H1 (cell line): ENCODE data around the gene RCAN3. TPM values are rescaled to one million over a fixed set of nuclear protein-coding genes. Genes with fewer than 3 reads are reported as not detected.

Experiments used
- CTCF ChIA-PET: fragments of 300-600 bp; sonication (Branson Sonifier 250); formaldehyde crosslinking; loops from one replicate; lab custom pipeline; 2021; ENCODE audit not compliant: partially characterized antibody; lab: Charles Lee
- POLR2A ChIA-PET: fragments of 300-600 bp; sonication (Branson Sonifier 250); formaldehyde crosslinking; loops from one replicate; lab custom pipeline; 2021; ENCODE audit warnings: inconsistent platforms; ENCODE audit not compliant: partially characterized antibody; lab: Charles Lee
- DNase-seq, 2 experiments: peaks; one replicate each; pipeline versions ENCODE4 v3.0.0 to v3.0.0-alpha.2; 2010 to 2022; ENCODE audit warnings: low spot score in 2 of 2, low read depth in 1 of 2, mixed read lengths in 1 of 2
- FAIRE-seq: peaks from 2 replicates; lab custom pipeline; 2011; peaks lifted over from hg19 to GRCh38; lab: Jason Lieb, UNC
- H2AFZ ChIP-seq: 2 replicates; pipeline ENCODE4 v1.8.1; 2012; ENCODE audit warnings: low read length, inconsistent platforms
- H2AK5ac ChIP-seq: 2 replicates; pipeline ENCODE4 v1.6.1; 2013; ENCODE audit warnings: low read depth, low read length
- H2BK120ac ChIP-seq: replicated peaks from 2 replicates; pipeline ENCODE3; 2013; ENCODE audit warnings: low read depth, low read length, inconsistent platforms
- H2BK12ac ChIP-seq: 2 replicates; pipeline ENCODE4 v1.6.1; 2013; ENCODE audit warnings: low read depth, low read length
- H2BK15ac ChIP-seq: 2 replicates; pipeline ENCODE4 v1.6.1; 2013; ENCODE audit warnings: low read length
- H2BK20ac ChIP-seq: 2 replicates; pipeline ENCODE4 v1.6.1; 2013; ENCODE audit warnings: low read length
- H2BK5ac ChIP-seq: 2 replicates; pipeline ENCODE4 v1.6.1; 2013; ENCODE audit warnings: low read depth, low read length
- H3K14ac ChIP-seq: 2 replicates; pipeline ENCODE4 v1.6.1; 2013; ENCODE audit warnings: inconsistent platforms; ENCODE audit not compliant: insufficient read length
- H3K18ac ChIP-seq: 2 replicates; pipeline ENCODE4 v1.6.1; 2013; ENCODE audit warnings: low read length; ENCODE audit errors: extremely low read depth
- H3K23ac ChIP-seq: 2 replicates; pipeline ENCODE4 v1.6.1; 2013; ENCODE audit warnings: inconsistent platforms; ENCODE audit not compliant: insufficient read length
- H3K23me2 ChIP-seq: 2 replicates; pipeline ENCODE4 v1.6.1; 2013; ENCODE audit warnings: low read depth, low read length
- H3K27ac ChIP-seq: 2 replicates; pipeline ENCODE4 v1.6.1; 2011; ENCODE audit warnings: low read depth, low read length, inconsistent platforms
- H3K27me3 ChIP-seq, 4 experiments: replicated peaks in 1 of 4; 1 replicate in 1 of 4; 2 replicates in 3 of 4; pipeline versions ENCODE4 v1.6.1 to v1.8.1; 2011 to 2013; ENCODE audit warnings: low read length in 3 of 4, mild to moderate bottlenecking in 3 of 4, inconsistent platforms in 2 of 4, mixed read lengths in 2 of 4, moderate library complexity in 1 of 4; ENCODE audit not compliant: control insufficient read depth in 3 of 4, insufficient read depth in 3 of 4; ENCODE audit errors: extremely low read depth in 1 of 4
- H3K36me3 ChIP-seq, 4 experiments: 2 replicates each; pipeline versions ENCODE4 v1.6.1 to v1.8.1; 2011 to 2013; ENCODE audit warnings: mild to moderate bottlenecking in 4 of 4, low read length in 3 of 4, moderate library complexity in 2 of 4, control low read depth in 1 of 4, inconsistent platforms in 1 of 4; ENCODE audit not compliant: insufficient read depth in 4 of 4, control insufficient read depth in 2 of 4
- H3K4ac ChIP-seq: replicated peaks from 2 replicates; pipeline ENCODE3; 2013; ENCODE audit warnings: low read length, low read depth, mixed read lengths, inconsistent platforms; ENCODE audit not compliant: insufficient read length
- H3K4me1 ChIP-seq, 4 experiments: replicated peaks in 1 of 4; 1 replicate in 1 of 4; 2 replicates in 3 of 4; pipeline versions ENCODE4 v1.6.1 to v1.8.1; 2011 to 2013; ENCODE audit warnings: low read length in 3 of 4, inconsistent platforms in 2 of 4, mixed read lengths in 1 of 4; ENCODE audit not compliant: insufficient read depth in 4 of 4, control insufficient read depth in 3 of 4
- H3K4me2 ChIP-seq, 2 experiments: 2 replicates each; pipeline versions ENCODE4 v1.6.1 to v1.8.1; 2011 to 2013; ENCODE audit warnings: low read depth in 2 of 2, low read length in 2 of 2, control low read depth in 1 of 2, inconsistent platforms in 1 of 2, mild to moderate bottlenecking in 1 of 2; ENCODE audit not compliant: insufficient read depth in 1 of 2
- H3K4me3 ChIP-seq, 4 experiments: fragments of 200-600, 300-600 bp in 1 of 4; sonication (generic), shearing (Covaris generic), sonication (Bioruptor Twin) in 1 of 4; 2 replicates each; pipeline versions ENCODE4 v1.5.1 to v1.8.1; 2011 to 2016; ENCODE audit warnings: low read length in 4 of 4, low read depth in 3 of 4, control low read depth in 2 of 4, inconsistent platforms in 2 of 4, mild to moderate bottlenecking in 2 of 4, mixed read lengths in 1 of 4, moderate library complexity in 1 of 4; ENCODE audit not compliant: insufficient read depth in 2 of 4; ENCODE audit errors: extremely low read depth in 1 of 4
- H3K56ac ChIP-seq: replicated peaks from 2 replicates; pipeline ENCODE3; 2013; ENCODE audit warnings: low read depth, mild to moderate bottlenecking, mixed read lengths, low read length, inconsistent platforms; ENCODE audit not compliant: insufficient read length
- H3K79me1 ChIP-seq: 2 replicates; pipeline ENCODE4 v1.6.1; 2013; ENCODE audit warnings: low read depth, low read length, control low read depth
- H3K79me2 ChIP-seq, 2 experiments: 2 replicates each; pipeline versions ENCODE4 v1.6.1 to v1.8.1; 2012 to 2013; ENCODE audit warnings: low read length in 2 of 2, mild to moderate bottlenecking in 2 of 2, inconsistent platforms in 1 of 2; ENCODE audit not compliant: insufficient read depth in 2 of 2, control insufficient read depth in 1 of 2
- H3K9ac ChIP-seq, 4 experiments: replicated peaks in 1 of 4; 1 replicate in 1 of 4; 2 replicates in 3 of 4; pipeline versions ENCODE4 v1.6.1 to v1.8.1; 2011 to 2013; ENCODE audit warnings: low read depth in 3 of 4, low read length in 3 of 4, control low read depth in 2 of 4, mild to moderate bottlenecking in 2 of 4, moderate library complexity in 2 of 4, inconsistent platforms in 1 of 4; ENCODE audit errors: extremely low read depth in 1 of 4
- H3K9me3 ChIP-seq, 2 experiments: 2 replicates each; pipeline versions ENCODE4 v1.6.1 to v1.8.1; 2012 to 2013; ENCODE audit warnings: mild to moderate bottlenecking in 2 of 2, moderate library complexity in 2 of 2, control low read depth in 1 of 2, inconsistent platforms in 1 of 2, low read depth in 1 of 2, low read length in 1 of 2, mixed read lengths in 1 of 2; ENCODE audit not compliant: insufficient read depth in 2 of 2
- H4K20me1 ChIP-seq, 2 experiments: replicated peaks in 1 of 2; 2 replicates each; pipeline versions ENCODE3 to v1.8.1; 2011 to 2013; ENCODE audit warnings: inconsistent platforms in 2 of 2, low read length in 2 of 2, mild to moderate bottlenecking in 1 of 2; ENCODE audit not compliant: insufficient read depth in 2 of 2, control insufficient read depth in 1 of 2
- H4K5ac ChIP-seq: 2 replicates; pipeline ENCODE4 v1.6.1; 2013; ENCODE audit warnings: low read length, low read depth, mixed read lengths, inconsistent platforms; ENCODE audit not compliant: insufficient read length
- H4K8ac ChIP-seq: 2 replicates; pipeline ENCODE4 v1.8.0; 2013; ENCODE audit warnings: mild to moderate bottlenecking, moderate library complexity, low read length, inconsistent platforms; ENCODE audit not compliant: insufficient read depth; ENCODE audit errors: extremely low read depth
- H4K91ac ChIP-seq: replicated peaks from 2 replicates; pipeline ENCODE3; 2013; ENCODE audit warnings: low read length, mixed read lengths, inconsistent platforms; ENCODE audit not compliant: insufficient read length
- WGBS, 2 experiments: shearing (Covaris generic) in 1 of 2; methylation state at CpG; one replicate each; pipeline versions ENCODE4 v1.1.6 to v1.1.7; 2013 to 2015; ENCODE audit warnings: low lambda C conversion rate in 2 of 2, mixed read lengths in 2 of 2, inconsistent platforms in 1 of 2, low coverage in 1 of 2, missing lambda C conversion rate in 1 of 2; ENCODE audit not compliant: insufficient replicate concordance in 2 of 2, insufficient coverage in 1 of 2, insufficient read length in 1 of 2; ENCODE audit errors: extremely low coverage in 1 of 2, missing lambda C conversion rate in 1 of 2; 5-methylcytosine and 5-hydroxymethylcytosine counted together
- polyA plus RNA-seq, 7 experiments: library from polyadenylated mRNA; depleted of rRNA in 3 of 7; stranded (reverse) in 5 of 7; unstranded in 2 of 7; fragments of >200 nt in 5 of 7; fragments of 200-250 nt in 2 of 7; gene quantifications; 1 replicate in 5 of 7; 2 replicates in 1 of 7; 4 replicates in 1 of 7; pipeline versions ENCODE4 v1.2.1 to v1.2.3, GENCODE V29; 2011 to 2013; ENCODE audit warnings: missing spikeins in 2 of 7, mixed read lengths in 2 of 7
- total RNA-seq: library from RNA; stranded (reverse); fragmentation: NEBNext Ultra II Directional; extraction: Animal tissue kit (Norgen Biotek cat#: 25700); gene quantifications from 2 replicates; pipeline ENCODE4 v1.2.1, GENCODE V29; 2021

The RCAN3 gene
- total and polyA plus RNA-seq, 2 of the 8 experiments (the other 6 are each of a cell fraction or from before 2014, with no cell fraction given) = 5.6 to 16.6 TPM

DNA sequence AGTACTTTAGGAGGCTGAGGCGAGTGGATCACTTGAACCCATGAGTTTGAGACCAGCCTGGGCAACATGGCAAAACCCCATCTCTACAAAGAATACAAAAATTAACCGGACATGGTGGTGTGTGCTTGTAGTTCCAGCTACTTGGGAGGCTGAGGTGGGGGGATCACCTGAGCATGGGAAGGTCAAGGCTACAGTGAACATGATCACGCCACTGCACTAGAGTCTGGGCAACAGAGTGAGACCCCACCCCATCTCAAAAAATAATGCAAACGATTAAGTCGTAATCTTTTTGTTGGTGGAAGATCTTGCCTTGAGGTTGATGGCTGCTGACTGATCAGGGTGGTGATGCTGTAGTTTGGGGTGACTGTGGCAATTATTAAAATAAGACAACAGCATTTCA is 6.3 kb downstream of the RCAN3 start:
- Histone ChIP-seq H2AFZ (no peak overlapping the region), H3K23me2 (no peaks in the 10 kb centered on the region), H2BK5ac (no peak overlapping the region), H3K56ac (no peak overlapping the region), H3K36me3 (no peaks in the 10 kb centered on the region), H4K8ac (no peak overlapping the region), H3K9ac (no peak overlapping the region), H3K18ac (no peak overlapping the region), H2BK15ac (no peak overlapping the region), H3K4me3 (no peak overlapping the region), H4K20me1 (no peaks in the 10 kb centered on the region), H3K27me3 (no peaks in the 10 kb centered on the region), H3K79me2 (no peaks in the 10 kb centered on the region; a peak in 2 of 4 replicates), H3K23ac (no peak overlapping the region), H4K91ac (no peak overlapping the region), H3K79me1 (peaks cover 2% of the 10 kb centered on the region; the same call in 1 of the 2 replicates), H4K5ac (no peak overlapping the region), H3K4me1 (peaks cover 0 to 15% (median 8%) of the 10 kb centered on the region in 4 experiments; a peak in 5 of 7 replicates), H3K9me3 (no peaks in the 10 kb centered on the region), H2AK5ac (no peak overlapping the region), H2BK120ac (no peak overlapping the region), H3K4me2 (no peak overlapping the region; a peak in 1 of 4 replicates), H2BK20ac (no peak overlapping the region), H2BK12ac (no peak overlapping the region), H3K4ac (no peak overlapping the region), H3K27ac (no peak overlapping the region), H3K14ac (no peak overlapping the region)
- FAIRE-seq = no peak
- 96% methylated on average over 5 of the region's 5 CpGs; no CpG with 5 or more reads in 1 of the 2 experiments for WGBS, 2 experiments
- ChIA-PET POLR2A (interaction anchor here (1.0 kb wide), 1 partner anchor 16 kb away, joined by 3 read pairs; no protein-coding TSS in a partner anchor), CTCF (interaction anchor here (10.9 kb wide), 1 partner anchor 19 kb away, joined by 85 read pairs; no protein-coding TSS in a partner anchor)
- DNase-seq = no peak
